Mucosa of stomach (tissue), 1 donor: ENCODE results near the gene EXOC7.

ENCODE experiments used
- H3K27me3 ChIP-seq: one replicate; pipeline ENCODE4 v1.7.0; 2013; ENCODE audit warnings: mild to moderate bottlenecking, low read length; ENCODE audit not compliant: control insufficient read depth, insufficient read depth
- H3K36me3 ChIP-seq: one replicate; pipeline ENCODE4 v1.7.0; 2013; ENCODE audit warnings: low read length; ENCODE audit not compliant: control insufficient read depth, insufficient read depth
- H3K4me1 ChIP-seq: one replicate; pipeline ENCODE4 v1.7.0; 2013; ENCODE audit warnings: mild to moderate bottlenecking, low read length; ENCODE audit not compliant: control insufficient read depth, insufficient read depth
- H3K4me3 ChIP-seq: one replicate; pipeline ENCODE4 v1.7.0; 2013; ENCODE audit warnings: low read length
- H3K9ac ChIP-seq: one replicate; pipeline ENCODE4 v1.7.0; 2013; ENCODE audit warnings: mild to moderate bottlenecking, low read length, moderate library complexity
- H3K9me3 ChIP-seq: one replicate; pipeline ENCODE4 v1.7.0; 2013; ENCODE audit warnings: mild to moderate bottlenecking, low read length, moderate library complexity; ENCODE audit not compliant: control insufficient read depth
- donor health status: Pancreatic carcinoma.

Gene EXOC7

GRCh38 chr17:76032073-76032779 lies 71.4 kb downstream of the EXOC7 start:
- Histone ChIP-seq H3K36me3 (no peaks in the 10 kb centered on the region), H3K4me1 (peaks cover 13% of the 10 kb centered on the region), H3K9ac (no peak overlapping the region), H3K4me3 (no peak overlapping the region), H3K27me3 (no peaks in the 10 kb centered on the region), H3K9me3 (no peaks in the 10 kb centered on the region)
